Peyer's patch (tissue), 4 donors: Measurements from ENCODE around the gene REN.

Experiments
- CTCF ChIP-seq, 6 experiments: fragments of 450-650 bp in 4 of 6; fragments of 200-600 bp in 2 of 6; sonication (generic) in 1 of 6; IDR thresholded peaks; one replicate each; pipeline ENCODE4 v1.5.1; 2017 to 2019; ENCODE audit warnings: antibody characterized with exemption in 6 of 6, mild to moderate bottlenecking in 3 of 6, moderate library complexity in 1 of 6
- POLR2A ChIP-seq, 2 donors: fragments of 450-650 bp; IDR thresholded peaks; one replicate each; pipeline ENCODE4 v1.5.1; 2017; ENCODE audit warnings: antibody characterized with exemption in 2 of 2, mild to moderate bottlenecking in 2 of 2, moderate library complexity in 2 of 2

GRCh38 chr1:204194771-204195170 lies 28.6 kb upstream of the REN start:
- no peak for TF ChIP-seq POLR2A (IDR thresholded peaks at IDR 0.05)
- TF ChIP-seq CTCF (IDR thresholded peaks at IDR 0.05), result no peak
